Measurements from ENCODE around the gene SLC22A31. TPM values are rescaled to one million over a fixed set of nuclear protein-coding genes. Genes with fewer than 3 reads are reported as not detected.

The SLC22A31 gene
- polyA plus RNA-seq, 1 experiment = 0.25 TPM

- ChIA-PET CTCF (no interaction called here), POLR2A (no interaction called here)
- Histone ChIP-seq H3K27me3 (ENCODE audit: control insufficient read depth, insufficient read depth, low read length) (no peaks in the 10 kb centered on the region), H3K4me3 (ENCODE audit: low read depth, low read length) (no peak overlapping the region), H3K9me3 (ENCODE audit: control insufficient read depth, insufficient read depth, low read length) (peaks cover 2% of the 10 kb centered on the region; the same call in 1 of the 2 replicates), H3K27ac (ENCODE audit: low read depth, low read length) (no peak overlapping the region)
- TF ChIP-seq, protein P1, sequence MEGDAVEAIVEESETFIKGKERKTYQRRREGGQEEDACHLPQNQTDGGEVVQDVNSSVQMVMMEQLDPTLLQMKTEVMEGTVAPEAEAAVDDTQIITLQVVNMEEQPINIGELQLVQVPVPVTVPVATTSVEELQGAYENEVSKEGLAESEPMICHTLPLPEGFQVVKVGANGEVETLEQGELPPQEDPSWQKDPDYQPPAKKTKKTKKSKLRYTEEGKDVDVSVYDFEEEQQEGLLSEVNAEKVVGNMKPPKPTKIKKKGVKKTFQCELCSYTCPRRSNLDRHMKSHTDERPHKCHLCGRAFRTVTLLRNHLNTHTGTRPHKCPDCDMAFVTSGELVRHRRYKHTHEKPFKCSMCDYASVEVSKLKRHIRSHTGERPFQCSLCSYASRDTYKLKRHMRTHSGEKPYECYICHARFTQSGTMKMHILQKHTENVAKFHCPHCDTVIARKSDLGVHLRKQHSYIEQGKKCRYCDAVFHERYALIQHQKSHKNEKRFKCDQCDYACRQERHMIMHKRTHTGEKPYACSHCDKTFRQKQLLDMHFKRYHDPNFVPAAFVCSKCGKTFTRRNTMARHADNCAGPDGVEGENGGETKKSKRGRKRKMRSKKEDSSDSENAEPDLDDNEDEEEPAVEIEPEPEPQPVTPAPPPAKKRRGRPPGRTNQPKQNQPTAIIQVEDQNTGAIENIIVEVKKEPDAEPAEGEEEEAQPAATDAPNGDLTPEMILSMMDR (IDR thresholded peaks at IDR 0.05; ENCODE audit: low read depth, low read length) = no peak
- no peak for DNase-seq (ENCODE audit: low read depth, low spot score)
Observed at GRCh38 chr16:89237733-89238132, 37.4 kb upstream of the SLC22A31 start.

- H3K9me3 ChIP-seq (ENCODE audit: control insufficient read depth, insufficient read depth, low read length) = peaks cover 18% of the 10 kb centered on the region
- ChIA-PET POLR2A (no interaction called here), CTCF (no interaction called here)
Observed at GRCh38 chr16:89233678-89234490, 33.5 kb upstream of the SLC22A31 start.

GRCh38 chr16:89232107-89232506, 31.8 kb upstream of the SLC22A31 start:
- H3K27ac ChIP-seq (ENCODE audit: low read depth, low read length) = no peak overlapping the region
- DNase-seq (ENCODE audit: low read depth, low spot score) = no peak
- TF ChIP-seq, protein P1 (IDR thresholded peaks at IDR 0.05; ENCODE audit: low read depth, low read length) = no peak
- no peaks in the 10 kb centered on the region for H3K27me3 ChIP-seq (ENCODE audit: control insufficient read depth, insufficient read depth, low read length)
- no peak overlapping the region for H3K4me3 ChIP-seq (ENCODE audit: low read depth, low read length)
- peaks cover 33% of the 10 kb centered on the region for H3K9me3 ChIP-seq (ENCODE audit: control insufficient read depth, insufficient read depth, low read length)
- ChIA-PET POLR2A (no interaction called here), CTCF (interaction anchor here (1.9 kb wide), 1 partner anchor 8 kb away, joined by 6 read pairs; no protein-coding TSS in a partner anchor)

More at GRCh38 chr16:89233678-89234490, 33.5 kb upstream of the SLC22A31 start:
- Histone ChIP-seq H3K27me3 (ENCODE audit: control insufficient read depth, insufficient read depth, low read length) (no peaks in the 10 kb centered on the region), H3K27ac (ENCODE audit: low read depth, low read length) (no peak overlapping the region), H3K4me3 (ENCODE audit: low read depth, low read length) (no peak overlapping the region)
- no peak for DNase-seq (ENCODE audit: low read depth, low spot score)
- TF ChIP-seq, protein P1 (IDR thresholded peaks at IDR 0.05; ENCODE audit: low read depth, low read length) = no peak

GRCh38 chr16:89230255-89230654, 29.9 kb upstream of the SLC22A31 start:
- Histone ChIP-seq H3K27ac (ENCODE audit: low read depth, low read length) (no peak overlapping the region), H3K9me3 (ENCODE audit: control insufficient read depth, insufficient read depth, low read length) (peaks cover 48% of the 10 kb centered on the region), H3K4me3 (ENCODE audit: low read depth, low read length) (no peak overlapping the region), H3K27me3 (ENCODE audit: control insufficient read depth, insufficient read depth, low read length) (no peaks in the 10 kb centered on the region)
- POLR2A ChIA-PET = no interaction called here
- TF ChIP-seq, protein P1 (IDR thresholded peaks at IDR 0.05; ENCODE audit: low read depth, low read length) = no peak
- DNase-seq (ENCODE audit: low read depth, low spot score) = no peak
- CTCF ChIA-PET = interaction anchor here (1.9 kb wide), 1 partner anchor 10 kb away, joined by 6 read pairs; no protein-coding TSS in a partner anchor

DNA sequence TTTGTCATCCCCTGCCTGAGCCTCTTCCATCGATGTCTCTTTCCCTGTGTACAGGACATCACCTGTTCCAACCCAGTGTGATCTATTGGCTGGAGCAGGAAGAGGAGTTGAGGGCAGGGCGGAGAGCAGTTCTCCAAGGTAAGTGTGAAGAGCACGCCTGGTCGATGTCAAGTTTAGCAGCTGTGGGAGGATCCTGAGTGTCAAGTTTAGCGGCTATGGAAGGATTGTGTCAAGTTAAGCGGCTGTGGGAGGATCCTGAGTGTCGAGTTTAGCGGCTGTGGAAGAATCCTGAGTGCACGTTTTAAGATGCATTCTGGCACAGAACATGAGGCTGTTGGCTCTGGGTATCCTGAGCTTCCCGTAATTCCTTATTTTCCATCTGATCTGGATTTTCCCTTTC, 24.3 kb upstream of the SLC22A31 start:
- H3K9me3 ChIP-seq (ENCODE audit: control insufficient read depth, insufficient read depth, low read length) = peaks cover 40% of the 10 kb centered on the region
- H3K4me3 ChIP-seq (ENCODE audit: low read depth, low read length) = no peak overlapping the region
- no peak overlapping the region for H3K27ac ChIP-seq (ENCODE audit: low read depth, low read length)
- TF ChIP-seq, protein P1 (IDR thresholded peaks at IDR 0.05; ENCODE audit: low read depth, low read length) = no peak
- DNase-seq (ENCODE audit: low read depth, low spot score) = no peak
- ChIA-PET POLR2A (no interaction called here), CTCF (no interaction called here)
- H3K27me3 ChIP-seq (ENCODE audit: control insufficient read depth, insufficient read depth, low read length) = no peaks in the 10 kb centered on the region

Measured in AG04450 (cell line).